HG02973 (cell line): ENCODE measurements around the gene ZNF628.

Experiments
- ATAC-seq: cut with Tn5 transposase; IDR thresholded peaks from one replicate; pipeline ENCODE4 v1.9.1; 2021; ENCODE audit warnings: moderate library complexity; ENCODE audit not compliant: unreplicated experiment

The ZNF628 gene

DNA sequence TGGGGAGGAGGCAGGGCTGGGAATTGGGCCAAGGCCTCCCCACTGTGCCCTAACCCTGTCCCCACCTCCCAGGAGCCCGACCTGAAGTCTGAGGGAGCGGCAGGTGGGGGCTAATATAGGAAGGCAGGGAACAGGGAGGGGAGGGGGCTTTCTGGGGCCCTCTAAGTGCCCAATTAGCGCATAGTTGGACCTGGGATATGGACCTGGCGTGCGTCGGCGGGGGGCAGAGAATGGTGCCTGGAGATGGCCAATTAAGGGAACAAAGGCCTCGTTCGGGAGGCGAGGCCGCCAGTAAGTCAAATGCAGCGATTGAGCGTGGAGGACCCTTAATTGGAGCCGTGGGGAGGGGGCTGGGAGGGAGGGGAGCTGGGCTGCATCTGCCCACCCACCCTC lies 11.8 kb upstream of the ZNF628 start, which contains the start of gene C19orf85:
Gene C19orf85 (minus strand): TSS at position 90 of the 393 bp plus-strand sequence. CDS start 197 bp downstream, outside the sequence.
- no peak for ATAC-seq

GRCh38 chr19:55465460-55466240 lies 10.8 kb upstream of the ZNF628 start:
- no peak for ATAC-seq

DNA sequence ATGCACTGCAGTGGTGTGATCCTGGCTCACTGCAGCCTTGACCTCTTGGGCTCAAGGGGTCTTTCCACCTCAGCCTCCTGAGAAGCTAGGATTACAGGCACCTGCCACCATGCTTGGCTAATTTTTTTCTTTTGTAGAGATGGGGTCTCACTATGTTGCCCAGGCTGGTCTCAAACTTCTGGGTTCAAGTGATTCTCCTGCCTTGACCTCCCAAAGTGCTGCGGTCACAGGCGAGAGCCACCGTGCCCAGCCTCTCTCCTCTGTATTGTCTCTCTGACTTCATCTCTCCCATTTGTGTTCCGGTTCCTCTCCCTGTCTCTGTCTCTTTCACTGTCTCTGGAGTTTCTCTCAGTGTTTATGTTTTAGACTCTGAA lies 10.2 kb upstream of the ZNF628 start:
- ATAC-seq, result no peak

GRCh38 chr19:55467236-55468053 lies 9.0 kb upstream of the ZNF628 start:
- peak; percentile 51 for ATAC-seq

DNA sequence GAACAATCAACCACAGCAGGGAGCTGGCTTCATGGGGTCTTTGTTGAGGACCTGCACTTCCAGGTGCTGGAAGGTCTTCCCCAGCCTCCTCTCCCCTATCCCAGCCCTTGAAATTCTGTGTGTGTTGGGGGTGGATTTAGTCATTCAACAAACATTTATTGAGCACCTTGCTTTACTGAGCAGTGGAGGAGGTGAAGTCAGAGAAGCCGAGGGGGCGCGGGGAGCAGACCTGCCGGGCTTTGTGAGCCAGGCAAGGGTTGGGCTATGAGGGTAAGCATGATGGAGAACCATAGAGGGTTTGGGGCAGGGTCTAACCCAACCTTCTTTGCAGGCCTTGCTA lies 8.4 kb upstream of the ZNF628 start:
- ATAC-seq, result no peak

GRCh38 chr19:55471266-55471665 lies 5.2 kb upstream of the ZNF628 start:
- no peak for ATAC-seq

GRCh38 chr19:55472463-55472862 lies 4.0 kb upstream of the ZNF628 start:
- no peak for ATAC-seq

GRCh38 chr19:55473225-55474012 lies 3.0 kb upstream of the ZNF628 start:
- no peak for ATAC-seq

DNA sequence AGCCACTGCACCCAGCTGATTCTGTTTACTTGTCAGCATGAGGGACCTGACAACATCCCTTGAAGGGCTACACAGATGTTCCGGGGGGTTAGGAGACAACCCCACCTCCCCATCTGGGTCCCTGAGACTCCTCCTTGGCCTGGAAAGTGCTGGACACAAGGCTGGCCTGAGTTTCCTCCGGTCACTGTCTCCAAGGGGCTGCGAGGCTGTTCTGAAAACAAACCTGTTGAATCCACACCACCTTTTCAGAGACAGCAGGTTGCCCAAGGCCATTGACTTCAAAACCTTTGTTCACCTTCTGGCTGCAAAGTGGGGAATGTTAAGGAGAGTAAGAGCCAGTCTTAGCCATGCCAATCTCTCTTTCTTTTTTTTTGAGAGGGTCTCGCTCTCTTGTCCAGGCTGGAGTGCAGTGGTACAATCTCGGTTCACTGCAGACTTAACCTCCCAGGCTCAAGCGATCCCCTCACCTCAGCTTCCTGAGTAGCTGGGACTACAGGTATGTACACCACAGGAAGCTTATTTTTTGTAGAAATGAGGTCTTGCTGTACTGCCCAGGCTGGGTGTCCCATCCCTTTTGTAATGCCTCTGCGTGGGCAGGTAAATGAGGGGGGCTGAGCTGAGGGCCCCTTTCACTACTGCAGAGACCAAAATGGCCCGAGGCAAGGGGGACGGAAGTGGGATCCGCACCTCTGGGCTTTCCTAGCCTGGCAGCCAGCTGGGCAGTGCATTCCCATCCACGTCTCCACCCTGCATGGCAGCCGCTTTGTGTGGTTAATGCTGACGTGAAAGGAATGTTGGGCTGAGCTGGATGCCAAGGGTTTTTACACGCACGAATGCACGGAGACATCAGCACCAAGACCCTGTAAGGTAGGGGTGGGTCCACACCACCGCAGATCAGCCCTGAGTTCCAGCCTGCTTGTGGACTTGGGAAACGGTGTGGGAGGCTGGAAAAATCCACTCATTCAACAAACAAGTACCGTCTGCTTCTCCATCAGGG lies 1.9 kb upstream of the ZNF628 start:
- no peak for ATAC-seq

DNA sequence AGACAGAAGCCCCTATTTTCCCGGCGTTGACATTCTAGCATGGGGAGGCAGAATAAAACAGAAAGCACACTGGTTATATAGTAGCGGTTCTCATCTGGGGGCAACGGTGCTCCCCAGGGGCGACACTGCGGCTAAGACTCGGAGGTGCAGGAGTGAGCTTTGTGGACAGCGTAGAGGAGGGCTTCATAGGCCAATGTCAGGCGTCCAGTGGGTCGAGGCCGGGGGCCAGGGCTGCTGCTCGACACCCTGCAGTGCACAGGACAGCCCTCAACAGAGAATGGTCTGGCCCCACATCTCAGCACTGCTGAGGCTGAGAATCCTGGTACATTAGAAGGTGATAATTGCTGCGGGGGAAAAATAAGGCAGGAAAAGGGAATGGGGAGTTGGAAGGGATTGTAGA lies 1.5 kb downstream of the ZNF628 start:
- ATAC-seq, result no peak

DNA sequence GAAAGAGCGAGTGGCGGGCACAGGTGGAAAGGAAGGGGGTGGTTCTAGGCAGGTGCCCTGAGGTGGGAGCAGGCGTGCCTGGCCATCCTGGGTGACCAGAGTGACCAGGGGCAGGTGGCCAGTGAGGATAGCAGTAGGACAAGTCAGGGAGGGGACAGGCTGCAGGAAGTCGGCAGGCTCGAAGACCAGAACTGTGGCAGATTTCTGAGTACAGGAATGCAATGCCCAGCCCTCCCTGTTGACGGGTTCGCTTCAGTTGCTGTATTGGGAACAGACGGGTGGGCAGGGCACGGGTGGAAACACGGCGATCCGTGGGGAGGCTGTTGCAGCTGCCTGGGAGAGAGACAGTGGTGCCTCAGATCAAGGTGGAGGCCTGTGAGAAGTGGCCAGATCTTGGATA lies 1.9 kb downstream of the ZNF628 start:
- no peak for ATAC-seq

GRCh38 chr19:55479045-55479444 lies 2.6 kb downstream of the ZNF628 start:
- ATAC-seq, result no peak

DNA sequence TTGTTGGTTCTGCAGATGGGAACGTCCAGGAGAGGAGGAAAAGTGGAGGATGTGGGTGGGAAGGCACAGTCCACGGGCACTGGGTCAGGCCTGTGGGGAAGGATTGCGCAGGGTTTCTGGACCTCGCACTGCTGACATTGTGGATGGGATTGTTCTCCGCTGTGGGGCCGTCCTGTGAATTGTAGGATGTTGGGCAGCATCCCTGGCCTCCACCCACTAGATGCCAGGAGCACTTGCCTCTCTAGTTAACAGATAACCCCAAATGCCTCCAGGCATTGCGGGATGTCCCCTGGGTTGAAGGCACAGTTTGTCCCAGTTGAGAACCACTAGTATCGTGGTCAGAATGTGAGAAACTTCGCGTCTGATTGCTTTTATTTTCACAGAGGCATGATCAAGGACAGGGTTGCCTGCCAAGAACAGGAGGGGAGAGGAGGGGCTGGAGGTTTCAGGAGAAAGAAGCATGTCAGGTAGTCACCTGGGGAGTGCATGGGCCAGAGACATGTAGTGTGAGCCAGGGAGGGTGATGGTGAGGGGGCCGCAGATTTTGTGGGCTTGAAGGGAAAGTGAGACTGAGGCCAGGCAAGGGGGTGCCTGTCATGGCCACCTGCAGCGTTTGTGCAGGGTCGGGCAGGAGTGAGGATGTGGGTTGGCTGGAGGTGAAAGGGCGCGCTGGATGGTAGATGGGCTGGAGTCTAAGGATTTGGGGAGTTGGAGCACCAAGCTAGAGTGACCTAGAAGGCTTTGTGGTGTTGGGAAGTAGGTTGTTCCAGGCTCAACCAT lies 3.2 kb downstream of the ZNF628 start:
- no peak for ATAC-seq

DNA sequence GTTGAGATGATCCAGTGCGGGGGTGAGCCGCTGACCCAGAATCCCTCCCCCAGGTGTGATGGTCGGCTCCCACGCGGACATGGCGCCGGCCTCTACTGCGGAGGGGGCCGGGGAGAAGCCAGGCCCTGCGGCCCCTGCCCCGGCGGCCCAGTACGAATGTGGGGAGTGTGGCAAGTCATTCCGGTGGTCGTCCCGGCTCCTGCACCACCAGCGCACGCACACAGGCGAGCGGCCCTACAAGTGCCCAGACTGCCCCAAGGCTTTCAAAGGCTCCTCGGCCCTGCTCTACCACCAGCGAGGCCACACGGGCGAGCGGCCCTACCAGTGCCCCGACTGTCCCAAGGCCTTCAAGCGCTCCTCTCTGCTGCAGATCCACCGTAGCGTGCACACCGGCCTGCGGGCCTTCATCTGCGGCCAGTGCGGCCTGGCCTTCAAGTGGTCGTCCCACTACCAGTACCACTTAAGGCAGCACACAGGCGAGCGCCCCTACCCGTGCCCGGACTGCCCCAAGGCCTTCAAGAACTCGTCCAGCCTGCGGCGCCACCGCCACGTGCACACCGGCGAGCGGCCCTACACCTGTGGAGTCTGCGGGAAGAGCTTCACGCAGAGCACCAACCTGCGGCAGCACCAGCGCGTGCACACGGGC lies 4.9 kb downstream of the ZNF628 start:
- no peak for ATAC-seq

DNA sequence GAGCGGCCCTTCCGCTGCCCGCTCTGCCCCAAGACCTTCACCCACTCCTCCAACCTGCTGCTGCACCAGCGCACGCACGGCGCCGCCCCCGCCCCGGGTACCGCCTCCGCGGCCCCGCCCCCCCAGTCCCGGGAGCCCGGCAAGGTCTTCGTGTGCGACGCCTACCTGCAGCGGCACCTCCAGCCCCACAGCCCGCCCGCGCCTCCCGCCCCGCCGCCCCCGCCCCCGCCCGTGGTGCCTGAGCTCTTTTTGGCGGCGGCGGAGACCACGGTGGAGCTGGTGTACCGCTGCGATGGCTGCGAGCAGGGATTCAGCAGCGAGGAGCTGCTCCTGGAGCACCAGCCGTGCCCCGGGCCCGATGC lies 5.4 kb downstream of the ZNF628 start:
- ATAC-seq, result no peak

GRCh38 chr19:55482156-55482961 lies 5.9 kb downstream of the ZNF628 start:
- no peak for ATAC-seq

DNA sequence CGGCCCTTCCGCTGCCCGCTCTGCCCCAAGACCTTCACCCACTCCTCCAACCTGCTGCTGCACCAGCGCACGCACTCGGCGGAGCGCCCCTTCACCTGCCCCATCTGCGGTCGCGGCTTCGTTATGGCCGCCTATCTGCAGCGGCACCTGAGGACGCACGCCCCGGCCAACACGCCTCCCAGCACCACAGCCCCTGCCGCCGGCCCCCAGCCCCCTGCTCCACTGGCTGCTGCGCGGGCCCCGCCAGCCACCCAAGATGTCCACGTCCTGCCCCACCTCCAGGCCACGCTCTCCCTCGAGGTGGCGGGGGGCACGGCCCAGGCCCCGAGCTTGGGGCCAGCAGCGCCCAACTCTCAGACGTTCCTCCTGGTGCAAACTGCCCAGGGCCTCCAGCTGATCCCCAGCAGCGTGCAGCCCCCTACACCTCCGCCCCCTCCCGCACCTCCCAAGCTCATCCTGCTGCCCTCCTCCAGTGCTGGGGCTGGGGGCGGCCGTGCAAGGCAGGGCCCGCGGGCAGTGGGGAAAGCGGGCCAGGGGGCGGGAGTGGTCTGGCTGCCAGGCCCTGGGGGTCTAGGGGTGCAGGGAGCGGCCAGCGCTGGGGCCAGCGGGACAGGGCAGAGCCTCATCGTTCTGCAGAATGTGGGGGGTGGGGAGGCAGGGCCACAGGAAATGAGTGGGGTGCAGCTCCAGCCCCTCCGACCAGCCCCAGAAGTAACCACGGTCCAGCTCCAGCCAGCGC lies 6.7 kb downstream of the ZNF628 start:
- no peak for ATAC-seq
